ENCODE data around the gene GAPDH.
"Not testable (repeated sequence)": the region's sequence is repeated elsewhere in the genome, so short reads cannot be mapped to it uniquely, and the experiment has no call there.

GAPDH gene

DNA sequence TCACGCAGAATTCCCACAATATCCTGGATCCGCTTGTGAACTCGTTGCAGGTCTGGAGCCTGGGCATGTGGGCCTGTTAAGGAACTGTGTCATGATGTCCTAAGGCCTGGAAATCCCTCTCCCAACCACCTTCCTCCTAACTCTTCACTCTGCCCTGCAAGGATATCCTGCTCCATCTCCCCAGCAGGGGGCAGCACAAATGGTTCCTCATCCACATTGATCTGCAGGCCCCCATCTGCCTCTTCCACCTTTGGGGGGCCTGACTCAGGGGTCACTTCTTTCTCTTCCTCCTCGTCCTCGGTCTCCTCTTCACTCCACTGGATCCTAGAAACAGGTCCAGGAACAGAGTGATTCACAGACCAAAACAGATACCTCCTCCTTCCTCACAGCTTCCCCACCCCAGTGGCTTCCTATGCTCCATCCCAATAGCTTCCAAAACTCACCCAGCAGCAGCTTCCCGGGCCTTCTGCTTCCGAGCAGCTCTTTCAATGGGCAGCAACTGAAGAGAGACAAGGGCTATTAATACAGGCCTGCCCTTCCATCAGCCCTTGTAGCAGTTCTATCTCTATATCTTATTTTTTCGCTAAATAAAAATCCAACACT, 29.2 kb downstream of the GAPDH start:
- no peak for DNase-seq (ENCODE audit: low spot score)

DNA sequence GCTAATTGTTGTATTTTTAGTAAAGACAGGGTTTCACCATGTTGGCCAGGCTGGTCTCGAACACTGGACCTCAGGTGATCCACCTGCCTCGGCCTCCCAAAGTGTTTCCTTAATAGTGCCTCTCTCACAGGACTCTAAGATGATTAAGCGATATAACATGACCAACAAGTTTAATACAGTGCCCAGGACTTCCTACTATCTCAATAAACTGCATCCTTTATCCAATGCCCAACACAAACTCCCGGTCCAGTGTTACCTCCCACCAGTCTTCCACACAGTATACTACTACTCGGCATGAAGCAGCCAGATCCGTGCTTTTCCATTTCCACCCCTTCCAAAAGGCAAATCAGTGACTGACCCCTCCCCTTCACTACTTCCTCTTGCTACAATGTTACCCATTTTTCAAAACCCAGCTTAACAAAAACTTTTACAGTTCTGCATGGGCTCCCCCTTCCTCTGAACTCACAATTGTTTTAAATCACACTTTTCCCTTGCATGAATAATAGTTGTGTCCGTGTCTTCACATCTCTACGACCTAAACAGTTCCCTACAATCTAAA, 32.9 kb downstream of the GAPDH start:
- DNase-seq (ENCODE audit: low spot score), result no peak

- no peak for DNase-seq (ENCODE audit: low spot score)
These were observed 35.0 kb downstream of the GAPDH start for GRCh38 chr12:6569312-6569711.

GRCh38 chr12:6569786-6570185, 35.5 kb downstream of the GAPDH start:
- DNase-seq (ENCODE audit: low spot score), result no peak

DNA sequence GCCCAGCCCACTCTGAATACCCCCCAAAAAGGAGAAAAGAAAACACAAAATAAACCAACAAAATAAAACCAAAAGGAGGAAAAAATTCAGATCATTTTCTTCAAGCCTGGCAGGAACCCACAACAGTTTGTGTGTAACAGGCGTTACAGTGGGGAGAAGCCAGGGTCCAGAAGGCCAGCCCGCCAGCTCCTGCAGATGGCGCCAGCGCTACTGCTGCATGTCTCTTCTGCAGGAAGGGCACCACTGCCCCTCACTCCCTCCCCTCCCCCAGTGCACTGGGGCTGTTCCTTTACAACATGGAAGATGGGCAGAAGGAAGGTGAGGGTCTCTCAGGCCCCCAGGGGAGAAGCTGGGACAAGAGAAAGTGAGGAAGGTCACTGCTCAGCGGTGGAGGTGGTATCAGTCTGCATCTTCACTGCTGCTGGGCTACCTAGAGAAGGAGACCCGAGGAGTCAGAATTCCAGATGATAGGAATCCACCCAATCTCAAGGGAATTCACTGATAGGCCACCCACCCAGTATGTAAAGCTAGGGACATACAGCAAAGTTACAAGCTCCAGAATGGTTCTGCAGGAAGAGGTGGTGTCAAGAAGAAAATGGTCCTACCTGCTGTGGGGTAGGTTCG, 36.1 kb downstream of the GAPDH start:
- DNase-seq (ENCODE audit: low spot score), result no peak

DNA sequence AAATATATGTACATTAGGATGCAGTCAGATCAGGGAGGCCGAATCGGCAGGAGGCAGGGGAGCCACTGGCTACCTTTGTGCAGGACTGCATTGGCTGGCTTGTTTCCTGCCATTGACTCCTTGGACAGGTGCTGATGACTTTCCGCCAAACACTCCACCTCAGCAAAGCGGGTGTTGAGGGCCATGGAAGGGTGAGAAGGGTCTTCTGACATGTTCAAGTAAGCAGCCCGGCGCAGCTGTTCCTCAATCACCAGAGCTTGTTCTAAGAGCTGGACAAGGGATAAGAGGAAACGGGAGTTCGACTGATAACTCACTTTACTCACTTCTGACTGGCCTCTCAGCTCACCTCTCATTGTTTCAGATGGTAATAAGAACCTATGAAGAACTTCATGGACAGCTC, 38.7 kb downstream of the GAPDH start:
- DNase-seq (ENCODE audit: low spot score), result no peak

GRCh38 chr12:6574576-6575295, 40.4 kb downstream of the GAPDH start:
- no peak for DNase-seq (ENCODE audit: low spot score)

DNA sequence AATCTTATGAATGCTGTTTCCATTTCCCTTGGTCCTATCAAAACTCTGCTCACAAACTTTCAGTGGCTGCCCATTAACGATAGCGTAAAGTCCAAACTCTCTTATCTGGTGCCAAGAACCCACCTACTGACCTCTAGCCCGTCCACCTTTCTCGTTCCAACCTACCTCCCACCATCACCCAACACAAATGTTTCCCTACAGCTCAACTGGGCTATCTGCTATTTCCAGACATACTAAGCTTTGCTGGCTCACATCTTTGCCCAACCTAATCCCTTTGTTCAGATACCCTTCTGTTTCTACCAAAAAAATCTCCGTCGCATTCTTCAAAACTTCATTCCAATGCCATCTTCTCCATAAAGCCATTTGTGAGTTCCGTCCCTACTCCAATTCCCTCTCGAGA, 41.3 kb downstream of the GAPDH start:
- no peak for DNase-seq (ENCODE audit: low spot score)

GRCh38 chr12:6582196-6582595, 47.9 kb downstream of the GAPDH start:
- no peak for DNase-seq (ENCODE audit: low spot score)

DNA sequence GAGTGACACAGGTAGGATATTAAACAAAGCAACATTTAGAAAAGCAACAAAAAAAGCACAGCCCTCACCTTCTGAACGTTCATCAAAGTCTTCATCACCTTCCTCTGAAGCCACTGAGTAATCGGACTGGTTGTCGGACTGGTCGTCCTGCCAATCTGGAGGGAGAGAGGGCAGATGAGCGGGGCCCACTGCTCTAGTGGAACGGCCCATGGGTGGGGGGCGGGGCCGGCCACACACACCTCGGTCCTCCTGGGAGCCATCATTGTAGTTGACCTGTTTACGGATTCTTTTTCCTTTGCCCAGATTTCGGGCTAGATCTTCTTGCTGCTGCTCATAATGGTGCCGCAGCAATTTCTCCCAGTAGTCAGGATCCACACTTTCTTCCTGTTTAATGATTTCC, 48.6 kb downstream of the GAPDH start:
- DNase-seq (ENCODE audit: low spot score), result no peak

DNA sequence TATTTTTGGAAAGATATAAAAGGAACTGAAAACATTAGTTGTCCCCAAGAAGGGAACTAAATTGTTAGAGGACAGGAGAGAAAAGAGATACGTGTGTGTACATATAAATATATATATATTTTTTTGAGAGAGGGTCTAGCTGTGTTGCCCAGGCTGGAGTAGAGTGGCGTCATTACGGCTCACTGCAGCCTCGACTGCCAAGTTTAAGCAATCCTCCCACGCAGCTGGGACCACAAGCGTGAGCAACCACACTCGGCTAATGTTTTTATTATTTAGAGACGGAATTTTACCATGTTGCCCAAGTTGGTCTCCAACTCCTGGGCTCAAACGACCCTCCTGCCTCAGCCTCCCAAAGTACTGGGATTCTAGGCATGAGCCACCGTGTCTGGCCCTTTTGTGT, 50.0 kb downstream of the GAPDH start:
- DNase-seq (ENCODE audit: low spot score), result no peak

DNA sequence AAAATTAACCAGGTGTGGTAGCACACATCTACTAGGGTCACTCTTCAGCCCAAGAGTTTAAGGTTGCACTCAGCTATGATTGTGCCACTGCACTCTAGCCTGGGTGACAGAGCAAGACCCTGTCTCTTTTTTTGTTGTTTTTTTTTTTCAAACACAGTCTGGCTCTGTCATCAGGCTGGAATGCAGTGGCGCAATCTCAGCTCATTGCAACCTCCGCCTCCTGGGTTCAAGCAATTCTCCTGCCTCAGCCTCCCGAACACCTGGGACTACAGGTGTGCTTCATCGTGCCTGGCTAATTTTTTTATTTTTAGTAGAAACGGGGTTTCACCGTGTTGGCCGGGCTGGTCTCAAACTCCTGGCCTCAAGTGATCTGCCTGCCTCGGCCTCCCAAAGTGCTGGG, 52.3 kb downstream of the GAPDH start:
- DNase-seq (ENCODE audit: low spot score), result not testable (repeated sequence)
